Lung (tissue), 12 donors: ENCODE results near the gene AKNAD1. TPM values are rescaled to one million over a fixed set of nuclear protein-coding genes. Genes with fewer than 3 reads are reported as not detected.
"Not testable (repeated sequence)": the region's sequence is repeated elsewhere in the genome, so short reads cannot be mapped to it uniquely, and the experiment has no call there.

Experiments used
- ATAC-seq: fragments of 200-7000 bp; cut with Tn5 transposase; one replicate; pipeline ENCODE4 v1.9.1; 2020; ENCODE audit warnings: moderate number of reproducible peaks; ENCODE audit not compliant: insufficient read depth, low FRiP score
- DNase-seq, 3 donors: peaks; one replicate each; pipeline ENCODE4 v3.0.0-alpha.2; 2013 to 2017
- H3K27ac ChIP-seq, 2 donors: one replicate each; pipeline ENCODE4 v1.5.1; 2013; ENCODE audit warnings: mild to moderate bottlenecking in 2 of 2, moderate library complexity in 2 of 2, control low read depth in 1 of 2, inconsistent platforms in 1 of 2, low read depth in 1 of 2, low read length in 1 of 2
- H3K27me3 ChIP-seq, 3 donors: one replicate each; pipeline ENCODE4 v1.5.1; 2013; ENCODE audit warnings: low read length in 2 of 3; ENCODE audit not compliant: control insufficient read depth in 3 of 3, insufficient read depth in 3 of 3
- H3K36me3 ChIP-seq, 4 donors: one replicate each; pipeline ENCODE4 v1.5.1; 2013; ENCODE audit warnings: low read length in 4 of 4, mild to moderate bottlenecking in 1 of 4, moderate library complexity in 1 of 4; ENCODE audit not compliant: control insufficient read depth in 4 of 4, insufficient read depth in 4 of 4
- H3K4me1 ChIP-seq, 5 donors: one replicate each; pipeline ENCODE4 v1.5.1; 2013; ENCODE audit warnings: low read length in 5 of 5, mild to moderate bottlenecking in 2 of 5, moderate library complexity in 1 of 5; ENCODE audit not compliant: control insufficient read depth in 5 of 5, insufficient read depth in 5 of 5
- H3K4me3 ChIP-seq: one replicate; pipeline ENCODE4 v1.5.1; 2013; ENCODE audit warnings: mild to moderate bottlenecking, control low read depth, moderate library complexity
- H3K9ac ChIP-seq, 2 donors: one replicate each; pipeline ENCODE4 v1.5.1; 2013; ENCODE audit warnings: low read length in 2 of 2, control low read depth in 1 of 2; ENCODE audit not compliant: insufficient read depth in 1 of 2
- H3K9me3 ChIP-seq, 4 donors: one replicate each; pipeline ENCODE4 v1.5.1; 2013; ENCODE audit warnings: low read length in 3 of 4, mild to moderate bottlenecking in 1 of 4, moderate library complexity in 1 of 4; ENCODE audit not compliant: control insufficient read depth in 4 of 4, insufficient read depth in 3 of 4
- WGBS, 2 donors: extraction: QIAGEN DNeasy Blood & Tissue Kit; methylation state at CpG; one replicate each; pipeline ENCODE4 v1.1.7; 2013; 5-methylcytosine and 5-hydroxymethylcytosine counted together
- polyA plus RNA-seq, 2 donors: library from polyadenylated mRNA; stranded (reverse); fragments of 200-250 nt; gene quantifications; one replicate each; pipeline ENCODE4 v1.2.1, GENCODE V29; 2013
- total RNA-seq, 2 donors: library from RNA; depleted of rRNA in 1 of 2; stranded (reverse); fragments of >200 nt in 1 of 2; gene quantifications; one replicate each; pipeline ENCODE4 v1.2.1, GENCODE V29; 2014 to 2021
- TF ChIP-seq, protein P1 (sequence below): IDR thresholded peaks from 2 replicates; pipeline ENCODE4 v1.5.1; 2012; ENCODE audit warnings: mild to moderate bottlenecking; ENCODE audit errors: control extremely low read depth, extremely low read depth
- donor health status: control.
- donor health status: control.
- donor health status: Bipolar disorder and iron deficiency.
- donor health status: healthy.
- donor health status: DM: yes; HTN: yes; CAD: no.

Gene AKNAD1
- total and polyA plus RNA-seq, 4 donors: 0.02 to 0.31 (median 0.22) TPM; not detected in 1

DNA sequence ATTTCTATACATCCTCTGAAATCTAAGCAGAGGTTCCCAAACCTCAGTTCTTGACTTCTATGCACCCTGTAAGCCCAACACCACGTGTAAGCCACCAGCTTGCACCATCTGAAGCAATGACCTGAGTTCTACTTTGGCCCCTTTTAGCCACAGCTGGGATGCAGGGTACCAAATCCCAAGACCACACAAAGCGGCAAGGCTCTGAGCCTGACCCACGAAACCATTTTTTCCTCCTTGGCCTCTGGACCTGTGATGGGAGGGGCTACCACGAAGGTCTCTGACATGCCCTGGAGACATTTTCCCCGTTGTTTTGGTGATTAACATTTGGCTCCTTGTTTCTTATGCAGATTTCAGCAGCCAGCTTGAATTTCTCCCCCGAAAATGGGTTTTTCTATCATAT, 71.6 kb downstream of the AKNAD1 start:
- no peak overlapping the region for H3K9ac ChIP-seq
- DNase-seq (no peak), ATAC-seq (no peak)
- H3K36me3 ChIP-seq: peaks cover 17 to 28% (median 26%) of the 10 kb centered on the region in 4 donors
- WGBS, 2 donors: 96 to 97% methylated on average over 6 of the region's 6 CpGs
- no peak overlapping the region for H3K4me3 ChIP-seq
- H3K4me1 ChIP-seq: no peaks in the 10 kb centered on the region
- peaks cover 0 to 16% (median 9%) of the 10 kb centered on the region in 4 donors for H3K9me3 ChIP-seq
- no peaks in the 10 kb centered on the region for H3K27me3 ChIP-seq
- H3K27ac ChIP-seq: no peak overlapping the region
- TF ChIP-seq, protein P1, sequence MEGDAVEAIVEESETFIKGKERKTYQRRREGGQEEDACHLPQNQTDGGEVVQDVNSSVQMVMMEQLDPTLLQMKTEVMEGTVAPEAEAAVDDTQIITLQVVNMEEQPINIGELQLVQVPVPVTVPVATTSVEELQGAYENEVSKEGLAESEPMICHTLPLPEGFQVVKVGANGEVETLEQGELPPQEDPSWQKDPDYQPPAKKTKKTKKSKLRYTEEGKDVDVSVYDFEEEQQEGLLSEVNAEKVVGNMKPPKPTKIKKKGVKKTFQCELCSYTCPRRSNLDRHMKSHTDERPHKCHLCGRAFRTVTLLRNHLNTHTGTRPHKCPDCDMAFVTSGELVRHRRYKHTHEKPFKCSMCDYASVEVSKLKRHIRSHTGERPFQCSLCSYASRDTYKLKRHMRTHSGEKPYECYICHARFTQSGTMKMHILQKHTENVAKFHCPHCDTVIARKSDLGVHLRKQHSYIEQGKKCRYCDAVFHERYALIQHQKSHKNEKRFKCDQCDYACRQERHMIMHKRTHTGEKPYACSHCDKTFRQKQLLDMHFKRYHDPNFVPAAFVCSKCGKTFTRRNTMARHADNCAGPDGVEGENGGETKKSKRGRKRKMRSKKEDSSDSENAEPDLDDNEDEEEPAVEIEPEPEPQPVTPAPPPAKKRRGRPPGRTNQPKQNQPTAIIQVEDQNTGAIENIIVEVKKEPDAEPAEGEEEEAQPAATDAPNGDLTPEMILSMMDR: no peak

DNA sequence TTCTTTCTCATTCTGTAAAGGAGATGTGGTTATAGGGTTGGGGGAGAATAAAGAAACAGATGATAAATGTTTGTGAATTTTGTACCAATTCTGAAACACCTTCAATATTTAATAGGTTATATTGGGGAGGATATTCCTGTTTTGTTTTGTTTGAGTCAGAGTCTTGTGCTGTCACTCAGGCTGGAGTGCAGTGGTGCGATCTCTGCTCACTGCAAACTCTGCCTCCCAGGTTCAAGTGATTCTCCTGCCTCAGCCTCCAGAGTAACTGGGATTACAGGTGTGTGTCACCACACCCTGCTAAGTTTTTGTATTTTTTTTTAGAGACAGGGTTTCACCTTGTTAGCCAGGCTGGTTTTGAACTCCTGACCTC, 75.3 kb downstream of the AKNAD1 start:
- DNase-seq, H3K27me3 ChIP-seq, H3K4me1 ChIP-seq, H3K27ac ChIP-seq, ATAC-seq, H3K4me3 ChIP-seq, H3K9ac ChIP-seq: not testable (repeated sequence)
- WGBS, 2 donors: 94 to 96% methylated on average over 1 of the region's 1 CpG
- peaks cover 18 to 31% (median 28%) of the 10 kb centered on the region in 4 donors for H3K36me3 ChIP-seq
- peaks cover 0 to 16% (median 9%) of the 10 kb centered on the region in 4 donors for H3K9me3 ChIP-seq

DNA sequence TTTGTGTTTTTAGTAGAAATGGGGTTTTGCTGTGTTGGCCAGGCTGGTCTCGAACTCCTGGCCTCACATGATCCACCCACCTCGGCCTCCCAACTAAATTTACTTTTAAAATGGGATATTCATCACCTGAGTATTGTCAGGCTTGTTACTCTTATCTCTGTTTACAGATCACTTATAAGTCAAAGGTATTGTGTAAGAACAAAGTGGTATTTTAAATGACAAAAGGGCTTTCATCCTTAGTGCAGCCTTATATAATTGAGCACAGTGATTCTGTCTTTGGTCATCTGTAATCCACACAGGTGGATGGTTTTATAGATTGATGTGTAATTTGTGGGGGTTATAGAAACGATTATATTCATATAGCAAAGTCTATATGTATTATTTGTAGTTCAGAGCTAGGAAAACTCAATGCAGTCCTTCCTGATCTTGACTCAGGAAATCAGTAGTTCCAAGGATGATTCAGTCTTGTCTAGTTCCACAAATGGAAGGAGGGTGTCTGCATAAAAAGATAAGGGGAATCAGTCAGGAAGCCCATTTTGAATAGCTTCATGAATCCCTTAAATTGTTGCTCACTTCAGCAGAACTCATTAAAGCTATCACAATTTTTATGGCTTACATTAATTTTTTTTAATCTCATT, 75.8 kb downstream of the AKNAD1 start:
- Histone ChIP-seq H3K9me3 (peaks cover 0 to 14% (median 8%) of the 10 kb centered on the region in 4 donors), H3K36me3 (peaks cover 16 to 30% (median 25%) of the 10 kb centered on the region in 4 donors), H3K4me3 (no peak overlapping the region), H3K27me3 (no peaks in the 10 kb centered on the region), H3K4me1 (no peaks in the 10 kb centered on the region), H3K27ac (no peak overlapping the region), H3K9ac (no peak overlapping the region)
- TF ChIP-seq, protein P1: no peak
- ATAC-seq (no peak), DNase-seq (no peak)
- 77 to 87% methylated on average over 3 of the region's 3 CpGs for WGBS, 2 donors

DNA sequence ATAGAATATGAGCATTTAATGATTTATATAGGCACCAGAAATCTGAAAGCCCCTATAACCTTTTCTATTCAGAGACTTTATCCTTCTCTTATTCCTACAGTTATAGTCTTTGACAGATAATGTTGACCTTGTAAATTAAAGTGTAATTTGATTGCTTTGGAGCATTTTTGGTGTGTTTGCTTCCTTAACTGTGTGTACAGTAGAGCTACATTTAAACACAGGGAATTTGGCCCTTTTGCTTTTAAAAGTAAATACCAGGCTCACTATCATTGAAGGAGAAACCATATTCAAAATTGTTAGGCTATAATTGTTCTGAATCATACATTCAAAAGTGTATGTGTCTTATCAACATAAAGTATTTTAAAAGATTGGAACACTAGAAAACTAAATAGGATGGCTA, 77.4 kb downstream of the AKNAD1 start:
- no peak overlapping the region for H3K4me3 ChIP-seq
- H3K4me1 ChIP-seq: no peaks in the 10 kb centered on the region
- ATAC-seq (no peak), DNase-seq (no peak)
- H3K27me3 ChIP-seq: no peaks in the 10 kb centered on the region
- no peak overlapping the region for H3K9ac ChIP-seq
- H3K36me3 ChIP-seq: peaks cover 8 to 17% (median 13%) of the 10 kb centered on the region in 4 donors
- no peak overlapping the region for H3K27ac ChIP-seq
- TF ChIP-seq, protein P1: no peak
- peaks cover 0 to 3% (median 0%) of the 10 kb centered on the region in 4 donors for H3K9me3 ChIP-seq
